ENCODE results near the gene CYTH2. TPM values are rescaled to one million over a fixed set of nuclear protein-coding genes. Genes with fewer than 3 reads are reported as not detected.

Gene CYTH2
- total and polyA plus RNA-seq, 4 experiments from 2014 or later: 30.1 to 89.0 (median 53.1) TPM

DNA sequence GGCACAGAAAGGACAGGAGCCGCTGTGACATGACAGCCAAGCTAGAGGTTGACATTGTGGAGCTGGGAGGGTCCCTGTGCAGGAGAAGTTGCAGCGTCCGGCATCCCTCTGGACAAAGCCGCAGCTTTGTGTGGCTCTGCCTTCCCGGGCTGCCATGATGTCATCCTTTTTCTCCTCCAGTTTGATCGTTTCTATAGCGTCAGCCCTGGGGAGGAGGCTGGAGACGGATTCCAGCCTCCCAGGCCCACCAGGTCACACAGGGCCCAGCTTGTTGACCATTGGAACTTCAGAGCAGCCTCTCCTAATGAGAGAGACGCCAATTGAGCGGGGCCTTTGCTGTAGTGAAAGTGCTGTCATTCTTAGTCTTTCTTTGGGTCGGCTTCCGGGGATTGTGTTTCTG lies 17.5 kb upstream of the CYTH2 start:
- CTCF ChIA-PET (ENCODE audit: partially characterized antibody): no interaction called here
- H3K4me3 Mint-ChIP-seq: no peak overlapping the region

GRCh38 chr19:48452289-48453190 lies 16.6 kb upstream of the CYTH2 start:
- no peaks in the 10 kb centered on the region for H3K27me3 Mint-ChIP-seq
- POLR2A ChIA-PET (ENCODE audit: partially characterized antibody): no interaction called here
- H3K9me3 Mint-ChIP-seq: no peaks in the 10 kb centered on the region
- peaks cover 50% of the 10 kb centered on the region for H3K36me3 ChIP-seq (ENCODE audit: insufficient read depth, low read length)
- no peak overlapping the region for H3K4me3 ChIP-seq (ENCODE audit: low read length in 2 of 2)
- CTCF ChIA-PET (ENCODE audit: partially characterized antibody): no interaction called here
- H3K27ac Mint-ChIP-seq: no peak overlapping the region
- H3K4me1 Mint-ChIP-seq: peaks cover 6 to 16% (median 12%) of the 10 kb centered on the region in 4 donors
- H3K27me3 ChIP-seq (ENCODE audit: insufficient read depth, low read length): no peaks in the 10 kb centered on the region
- intact Hi-C loops (cut with micrococcal nuclease): no loop called here
- no peak for DNase-seq
- H3K27ac ChIP-seq (ENCODE audit: low read depth, low read length): no peak overlapping the region
- H3K4me1 ChIP-seq (ENCODE audit: insufficient read depth, low read length): no peaks in the 10 kb centered on the region
- no peaks in the 10 kb centered on the region for H3K9me3 ChIP-seq (ENCODE audit: control insufficient read depth in 1 of 2, low read length in 2 of 2)
- no peak overlapping the region for H3K4me3 Mint-ChIP-seq
- H3K36me3 Mint-ChIP-seq: peaks cover 45 to 57% of the 10 kb centered on the region in 2 donors

More for the DNA sequence above, 17.5 kb upstream of the CYTH2 start:
- POLR2A ChIA-PET (ENCODE audit: partially characterized antibody): interaction anchor here (1.0 kb wide), 1 partner anchor 1140 kb away, joined by 5 read pairs; no protein-coding TSS in a partner anchor
- intact Hi-C loops (cut with micrococcal nuclease): no loop called here
- Histone ChIP-seq H3K4me3 (ENCODE audit: low read length in 2 of 2) (no peak overlapping the region), H3K36me3 (ENCODE audit: insufficient read depth, low read length) (peaks cover 50% of the 10 kb centered on the region), H3K27ac (ENCODE audit: low read depth, low read length) (no peak overlapping the region), H3K4me1 (ENCODE audit: insufficient read depth, low read length) (peaks cover 1% of the 10 kb centered on the region), H3K9me3 (ENCODE audit: control insufficient read depth in 1 of 2, low read length in 2 of 2) (no peaks in the 10 kb centered on the region), H3K27me3 (ENCODE audit: insufficient read depth, low read length) (no peaks in the 10 kb centered on the region)
- no peaks in the 10 kb centered on the region for H3K27me3 Mint-ChIP-seq
- DNase-seq: no peak
- no peak overlapping the region for H3K27ac Mint-ChIP-seq
- peaks cover 6 to 19% (median 15%) of the 10 kb centered on the region in 4 donors for H3K4me1 Mint-ChIP-seq
- peaks cover 41 to 54% of the 10 kb centered on the region in 2 donors for H3K36me3 Mint-ChIP-seq
- H3K9me3 Mint-ChIP-seq: no peaks in the 10 kb centered on the region

- intact Hi-C loops (cut with micrococcal nuclease): no loop called here
- H3K4me1 ChIP-seq (ENCODE audit: insufficient read depth, low read length): no peaks in the 10 kb centered on the region
- peaks cover 42% of the 10 kb centered on the region for H3K36me3 ChIP-seq (ENCODE audit: insufficient read depth, low read length)
- Mint-ChIP-seq H3K4me3 (no peak overlapping the region), H3K9me3 (no peaks in the 10 kb centered on the region), H3K27ac (peak overlapping the region in 1 of 7 donors; percentile 27), H3K36me3 (peaks cover 31 to 44% of the 10 kb centered on the region in 2 donors), H3K27me3 (no peaks in the 10 kb centered on the region), H3K4me1 (peaks cover 0 to 5% (median 5%) of the 10 kb centered on the region in 4 donors)
- POLR2A ChIA-PET (ENCODE audit: partially characterized antibody): no interaction called here
- CTCF ChIA-PET (ENCODE audit: partially characterized antibody): no interaction called here
- H3K27me3 ChIP-seq (ENCODE audit: insufficient read depth, low read length): no peaks in the 10 kb centered on the region
- no peak overlapping the region for H3K27ac ChIP-seq (ENCODE audit: low read depth, low read length)
- H3K9me3 ChIP-seq (ENCODE audit: control insufficient read depth in 1 of 2, low read length in 2 of 2): no peaks in the 10 kb centered on the region
- no peak overlapping the region for H3K4me3 ChIP-seq (ENCODE audit: low read length in 2 of 2)
- no peak for DNase-seq
Measured at GRCh38 chr19:48454150-48454730, 14.9 kb upstream of the CYTH2 start.

DNA sequence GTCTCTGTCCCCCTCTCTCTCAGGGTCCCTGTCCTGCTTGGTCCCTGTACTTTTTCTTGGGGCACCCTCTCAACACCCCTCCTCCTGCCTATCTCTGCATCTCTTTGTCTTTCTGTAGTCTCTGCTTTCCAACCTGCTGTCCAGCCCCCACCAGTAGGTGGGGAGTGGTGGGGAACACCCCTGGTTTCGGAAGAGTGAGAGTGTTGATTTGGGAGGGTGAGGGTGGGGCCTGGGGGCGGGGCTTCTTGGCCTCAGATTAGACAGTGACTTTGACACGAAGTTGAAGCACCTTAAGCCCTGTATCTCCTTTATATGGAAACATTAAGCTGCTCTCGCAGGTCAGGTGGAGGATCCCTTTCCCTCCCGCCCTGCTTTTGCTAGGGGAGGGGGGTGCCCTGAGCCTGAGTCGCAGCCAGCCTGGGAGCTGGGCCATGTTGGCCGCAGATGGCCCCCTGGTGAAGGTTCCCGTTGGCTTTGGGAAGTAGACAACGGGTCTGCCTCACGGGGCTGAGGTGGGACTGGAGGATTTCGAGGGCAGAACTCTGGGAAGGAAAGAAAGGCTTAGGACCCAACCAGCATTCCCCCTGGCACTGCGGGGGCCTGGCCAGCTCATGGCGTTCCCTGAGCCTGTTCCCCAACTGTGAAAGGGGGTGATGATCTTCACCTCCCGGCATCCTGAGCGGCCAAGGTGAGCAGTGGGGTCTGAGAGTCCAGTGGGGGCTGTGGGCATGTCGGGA lies 13.8 kb upstream of the CYTH2 start, which contains the start of gene KCNJ14:
Gene KCNJ14 (plus strand): TSS at position 404 of the 737 bp plus-strand sequence. CDS start 6,151 bp downstream, outside the sequence.
- DNase-seq: no peak
- Histone ChIP-seq H3K36me3 (ENCODE audit: insufficient read depth, low read length) (peaks cover 32% of the 10 kb centered on the region), H3K4me1 (ENCODE audit: insufficient read depth, low read length) (no peaks in the 10 kb centered on the region), H3K4me3 (ENCODE audit: low read length in 2 of 2) (no peak within 1 kb of the TSS), H3K9me3 (ENCODE audit: control insufficient read depth in 1 of 2, low read length in 2 of 2) (no peaks in the 10 kb centered on the region), H3K27me3 (ENCODE audit: insufficient read depth, low read length) (no peaks in the 10 kb centered on the region), H3K27ac (ENCODE audit: low read depth, low read length) (no peak within 1 kb of the TSS)
- CTCF ChIA-PET (ENCODE audit: partially characterized antibody): no interaction called here
- Mint-ChIP-seq H3K27ac (peak within 1 kb of the TSS in 1 of 7 donors; percentile 55), H3K27me3 (no peaks in the 10 kb centered on the region), H3K4me3 (no peak within 1 kb of the TSS), H3K36me3 (peaks cover 27 to 38% of the 10 kb centered on the region in 2 donors), H3K9me3 (no peaks in the 10 kb centered on the region), H3K4me1 (peaks cover 0 to 5% (median 5%) of the 10 kb centered on the region in 4 donors)
- POLR2A ChIA-PET (ENCODE audit: partially characterized antibody): no interaction called here
- intact Hi-C loops (cut with micrococcal nuclease): no loop called here

DNA sequence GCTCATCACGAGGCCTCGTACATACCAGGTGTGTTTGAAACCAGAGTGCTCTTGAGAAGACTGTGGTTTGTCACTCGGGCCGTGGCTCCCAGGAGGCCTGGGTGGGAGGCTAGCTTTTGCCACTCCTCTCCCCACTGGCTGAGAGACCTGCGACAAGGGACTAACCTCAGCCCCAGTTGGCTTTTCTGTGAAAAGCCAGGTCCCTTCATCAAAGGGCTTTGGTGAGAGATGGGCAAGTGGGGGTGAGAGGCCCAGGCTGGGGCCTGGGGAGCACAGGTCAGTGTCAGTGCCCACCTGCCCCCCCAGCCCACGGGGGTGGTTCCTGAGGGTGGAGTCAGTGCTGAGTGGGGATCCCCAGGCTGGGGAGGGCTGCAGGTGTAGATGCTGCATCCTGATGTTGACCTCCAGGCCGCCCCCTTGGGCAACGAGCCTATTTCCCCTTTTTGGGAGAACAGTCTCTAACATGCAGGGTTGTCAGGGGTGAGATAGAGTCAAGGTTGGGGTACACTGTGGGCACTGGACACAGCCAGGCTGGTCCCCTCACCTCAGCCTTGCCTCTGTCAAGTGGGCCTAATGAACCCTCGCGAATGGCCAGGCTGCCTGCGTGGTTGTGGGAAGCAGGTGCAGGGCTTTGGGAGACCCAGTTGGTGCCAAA lies 13.1 kb upstream of the CYTH2 start:
- no peaks in the 10 kb centered on the region for H3K9me3 ChIP-seq (ENCODE audit: control insufficient read depth in 1 of 2, low read length in 2 of 2)
- no peak overlapping the region for H3K27ac Mint-ChIP-seq
- no peak overlapping the region for H3K4me3 Mint-ChIP-seq
- POLR2A ChIA-PET (ENCODE audit: partially characterized antibody): no interaction called here
- no peaks in the 10 kb centered on the region for H3K9me3 Mint-ChIP-seq
- H3K27me3 ChIP-seq (ENCODE audit: insufficient read depth, low read length): no peaks in the 10 kb centered on the region
- H3K36me3 Mint-ChIP-seq: peaks cover 22 to 34% of the 10 kb centered on the region in 2 donors
- no peak overlapping the region for H3K27ac ChIP-seq (ENCODE audit: low read depth, low read length)
- H3K4me1 Mint-ChIP-seq: peaks cover 0 to 5% (median 5%) of the 10 kb centered on the region in 4 donors
- intact Hi-C loops (cut with micrococcal nuclease): no loop called here
- H3K27me3 Mint-ChIP-seq: no peaks in the 10 kb centered on the region
- H3K4me3 ChIP-seq (ENCODE audit: low read length in 2 of 2): no peak overlapping the region
- H3K4me1 ChIP-seq (ENCODE audit: insufficient read depth, low read length): no peaks in the 10 kb centered on the region
- peaks cover 25% of the 10 kb centered on the region for H3K36me3 ChIP-seq (ENCODE audit: insufficient read depth, low read length)
- no peak for DNase-seq
- CTCF ChIA-PET (ENCODE audit: partially characterized antibody): no interaction called here

DNA sequence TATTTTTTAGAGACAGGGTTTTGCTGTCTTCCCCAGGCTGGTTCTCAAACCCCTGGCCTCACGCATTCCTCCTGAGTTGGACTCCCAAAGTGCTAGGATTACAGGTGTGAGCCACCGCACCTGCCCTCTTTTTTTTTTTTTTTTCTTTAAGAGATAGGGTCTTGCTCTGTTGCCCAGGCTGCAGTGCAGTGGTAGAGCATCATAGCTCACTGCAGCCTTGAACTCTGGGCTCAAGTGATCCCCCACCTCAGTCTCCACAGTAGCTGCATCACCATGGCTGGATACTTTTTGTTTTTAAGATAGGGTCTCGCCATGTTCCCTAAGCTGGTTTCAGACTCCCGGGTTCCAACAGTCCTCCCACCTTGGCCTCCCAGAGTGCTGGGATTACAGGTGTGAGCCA lies 12.3 kb upstream of the CYTH2 start:
- H3K9me3 ChIP-seq (ENCODE audit: control insufficient read depth in 1 of 2, low read length in 2 of 2): no peaks in the 10 kb centered on the region
- Mint-ChIP-seq H3K4me1 (peaks cover 0 to 5% (median 5%) of the 10 kb centered on the region in 4 donors), H3K36me3 (peaks cover 14 to 26% of the 10 kb centered on the region in 2 donors), H3K27ac (peak overlapping the region in 1 of 7 donors; percentile 64), H3K4me3 (no peak overlapping the region), H3K9me3 (no peaks in the 10 kb centered on the region), H3K27me3 (no peaks in the 10 kb centered on the region)
- H3K27me3 ChIP-seq (ENCODE audit: insufficient read depth, low read length): no peaks in the 10 kb centered on the region
- H3K27ac ChIP-seq (ENCODE audit: low read depth, low read length): no peak overlapping the region
- H3K4me1 ChIP-seq (ENCODE audit: insufficient read depth, low read length): no peaks in the 10 kb centered on the region
- DNase-seq: no peak
- POLR2A ChIA-PET (ENCODE audit: partially characterized antibody): no interaction called here
- peaks cover 16% of the 10 kb centered on the region for H3K36me3 ChIP-seq (ENCODE audit: insufficient read depth, low read length)
- CTCF ChIA-PET (ENCODE audit: partially characterized antibody): interaction anchor here (0.7 kb wide), 1 partner anchor 31 kb away, joined by 3 read pairs; no protein-coding TSS in a partner anchor
- intact Hi-C loops (cut with micrococcal nuclease): no loop called here
- no peak overlapping the region for H3K4me3 ChIP-seq (ENCODE audit: low read length in 2 of 2)

Data from CD4-positive, alpha-beta memory T cell (primary cell).